Stimulated activated naive B cell treated with anti-CD40 and anti-IgM and Interleukin-4, amounts not matched to agents 10 μg/mL and 1 μg/mL and 100 μg/mL, for 72 hours (primary cell): Measurements from ENCODE around the gene HNRNPA1L2.
"Not testable (repeated sequence)": the region's sequence is repeated elsewhere in the genome, so short reads cannot be mapped to it uniquely, and the experiment has no call there.

Source experiments
- ATAC-seq, 2 donors: fragments of 150-1000 bp; cut with Tn5 transposase; replicated peaks; 2 replicates each; pipeline ENCODE4 v1.10.0; 2021; ENCODE audit warnings: moderate library complexity in 1 of 2
- DNase-seq: peaks from one replicate; pipeline ENCODE4 v3.0.0; 2021
- H3K27ac Mint-ChIP-seq: one replicate; pipeline ENCODE4 v1.8.0; 2022; ENCODE audit warnings: mild to moderate bottlenecking, mixed read lengths
- H3K27me3 Mint-ChIP-seq, 2 donors: one replicate each; pipeline ENCODE4 v1.8.0; 2022; ENCODE audit warnings: mixed read lengths in 2 of 2
- H3K36me3 Mint-ChIP-seq, 2 donors: one replicate each; pipeline ENCODE4 v1.8.0; 2022; ENCODE audit warnings: mixed read lengths in 2 of 2, mild to moderate bottlenecking in 1 of 2
- H3K4me1 Mint-ChIP-seq, 2 donors: one replicate each; pipeline ENCODE4 v1.8.0; 2022; ENCODE audit warnings: mixed read lengths in 2 of 2, mild to moderate bottlenecking in 1 of 2
- H3K4me3 Mint-ChIP-seq, 2 donors: one replicate each; pipeline ENCODE4 v1.8.0; 2022; ENCODE audit warnings: mild to moderate bottlenecking in 2 of 2, mixed read lengths in 2 of 2, moderate library complexity in 1 of 2
- H3K9me3 Mint-ChIP-seq, 2 donors: one replicate each; pipeline ENCODE4 v1.8.0; 2022; ENCODE audit warnings: mixed read lengths in 2 of 2, mild to moderate bottlenecking in 1 of 2

The HNRNPA1L2 gene

GRCh38 chr13:52665325-52665724, 23.1 kb downstream of the HNRNPA1L2 start:
- H3K4me3 Mint-ChIP-seq: no peak overlapping the region
- DNase-seq (no peak), ATAC-seq (no peak)
- H3K4me1 Mint-ChIP-seq: peaks cover under 1 to 1% of the 10 kb centered on the region in 2 donors
- H3K9me3 Mint-ChIP-seq: no peaks in the 10 kb centered on the region
- no peaks in the 10 kb centered on the region for H3K27me3 Mint-ChIP-seq
- H3K27ac Mint-ChIP-seq: no peak overlapping the region
- H3K36me3 Mint-ChIP-seq: peaks cover 29 to 33% of the 10 kb centered on the region in 2 donors

- no peaks in the 10 kb centered on the region for H3K27me3 Mint-ChIP-seq
- DNase-seq (no peak), ATAC-seq (no peak)
- no peak overlapping the region for H3K4me3 Mint-ChIP-seq
- H3K27ac Mint-ChIP-seq: no peak overlapping the region
- no peaks in the 10 kb centered on the region for H3K9me3 Mint-ChIP-seq
- H3K4me1 Mint-ChIP-seq: peaks cover 0 to 1% of the 10 kb centered on the region in 2 donors
- H3K36me3 Mint-ChIP-seq: peaks cover 18 to 20% of the 10 kb centered on the region in 2 donors
Measured at GRCh38 chr13:52669677-52670076, 27.4 kb downstream of the HNRNPA1L2 start.

GRCh38 chr13:52670726-52671125, 28.5 kb downstream of the HNRNPA1L2 start:
- H3K27ac Mint-ChIP-seq: no peak overlapping the region
- ATAC-seq (no peak), DNase-seq (no peak)
- H3K9me3 Mint-ChIP-seq: no peaks in the 10 kb centered on the region
- H3K27me3 Mint-ChIP-seq: no peaks in the 10 kb centered on the region
- H3K4me1 Mint-ChIP-seq: peaks cover 0 to 3% of the 10 kb centered on the region in 2 donors
- no peak overlapping the region for H3K4me3 Mint-ChIP-seq
- H3K36me3 Mint-ChIP-seq: peaks cover 20 to 22% of the 10 kb centered on the region in 2 donors

- Mint-ChIP-seq H3K27ac (no peak overlapping the region), H3K9me3 (no peaks in the 10 kb centered on the region), H3K27me3 (no peaks in the 10 kb centered on the region), H3K36me3 (peaks cover 16 to 23% of the 10 kb centered on the region in 2 donors), H3K4me1 (peaks cover 0 to 2% of the 10 kb centered on the region in 2 donors), H3K4me3 (no peak overlapping the region)
- ATAC-seq: no peak
- no peak for DNase-seq
Measured at GRCh38 chr13:52673465-52673864, 31.2 kb downstream of the HNRNPA1L2 start.

GRCh38 chr13:52677823-52678222, 35.6 kb downstream of the HNRNPA1L2 start:
- DNase-seq (no peak), ATAC-seq (no peak)
- H3K4me1 Mint-ChIP-seq: peaks cover 0 to 2% of the 10 kb centered on the region in 2 donors
- H3K36me3 Mint-ChIP-seq: peaks cover 22 to 34% of the 10 kb centered on the region in 2 donors
- no peak overlapping the region for H3K27ac Mint-ChIP-seq
- H3K27me3 Mint-ChIP-seq: no peaks in the 10 kb centered on the region
- H3K4me3 Mint-ChIP-seq: no peak overlapping the region
- no peaks in the 10 kb centered on the region for H3K9me3 Mint-ChIP-seq

GRCh38 chr13:52685806-52686205, 43.6 kb downstream of the HNRNPA1L2 start:
- not testable (repeated sequence) for H3K27ac Mint-ChIP-seq, H3K4me3 Mint-ChIP-seq, H3K9me3 Mint-ChIP-seq, ATAC-seq, DNase-seq, H3K4me1 Mint-ChIP-seq, H3K27me3 Mint-ChIP-seq
- peaks cover 26 to 56% of the 10 kb centered on the region in 2 donors for H3K36me3 Mint-ChIP-seq

- H3K9me3 Mint-ChIP-seq: no peaks in the 10 kb centered on the region
- no peak overlapping the region for H3K4me3 Mint-ChIP-seq
- H3K4me1 Mint-ChIP-seq: peaks cover 0 to 6% of the 10 kb centered on the region in 2 donors
- no peaks in the 10 kb centered on the region for H3K27me3 Mint-ChIP-seq
- ATAC-seq (peak in 1 of 2 donors; percentile 34), DNase-seq (no peak)
- H3K36me3 Mint-ChIP-seq: peaks cover 28 to 58% of the 10 kb centered on the region in 2 donors
- H3K27ac Mint-ChIP-seq: no peak overlapping the region
Measured at GRCh38 chr13:52686376-52686775, 44.1 kb downstream of the HNRNPA1L2 start.
